ENCODE measurements around the gene ARHGEF9.
"Not testable (repeated sequence)": the region's sequence is repeated elsewhere in the genome, so short reads cannot be mapped to it uniquely, and the experiment has no call there.

The ARHGEF9 gene

DNA sequence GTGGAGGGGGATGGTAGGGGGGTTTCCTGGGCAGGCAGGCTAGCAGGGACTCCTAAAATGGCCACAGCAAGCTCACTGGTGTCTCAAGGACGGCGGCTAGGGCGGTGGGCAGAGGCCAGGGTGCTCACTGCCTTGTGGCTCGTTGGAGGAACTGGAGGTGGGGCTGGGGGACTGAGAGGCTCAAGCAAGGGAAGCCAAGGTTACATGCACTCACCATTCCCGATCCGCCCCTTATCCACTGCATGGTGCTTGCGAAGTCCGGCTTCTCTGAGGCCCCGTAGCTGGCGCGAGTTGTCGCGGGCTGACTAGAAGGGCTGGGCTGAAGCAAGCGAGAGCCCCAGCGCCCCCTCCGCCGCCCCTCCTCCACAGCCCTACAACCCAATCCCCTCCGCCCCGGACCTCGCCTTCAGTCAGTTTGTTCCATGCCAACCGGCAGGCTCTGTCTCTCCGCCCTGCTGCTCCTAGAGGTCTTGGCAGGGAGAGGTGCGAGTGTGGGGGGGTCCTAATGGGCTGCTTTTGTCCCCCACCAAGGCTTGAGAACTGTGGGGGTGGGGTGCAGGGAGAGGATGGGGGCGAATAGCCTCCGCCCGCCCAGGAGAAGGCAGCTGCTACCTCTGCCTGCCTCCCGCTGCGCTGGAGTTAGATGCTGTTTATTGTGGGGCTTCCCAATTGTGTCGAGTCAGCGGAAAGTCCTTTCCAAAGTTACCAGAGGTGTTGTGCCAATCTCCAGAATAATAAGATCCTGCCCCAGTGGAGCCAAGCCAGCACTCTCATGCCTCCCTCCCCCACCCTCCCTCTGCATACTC lies at the start of gene ARHGEF9:
Gene ARHGEF9, minus strand, starts transcription at position 313 of the 806 bp plus-strand sequence. Its CDS starts 69 bp downstream, at position 244.
- peak; percentile 14 for DNase-seq

DNA sequence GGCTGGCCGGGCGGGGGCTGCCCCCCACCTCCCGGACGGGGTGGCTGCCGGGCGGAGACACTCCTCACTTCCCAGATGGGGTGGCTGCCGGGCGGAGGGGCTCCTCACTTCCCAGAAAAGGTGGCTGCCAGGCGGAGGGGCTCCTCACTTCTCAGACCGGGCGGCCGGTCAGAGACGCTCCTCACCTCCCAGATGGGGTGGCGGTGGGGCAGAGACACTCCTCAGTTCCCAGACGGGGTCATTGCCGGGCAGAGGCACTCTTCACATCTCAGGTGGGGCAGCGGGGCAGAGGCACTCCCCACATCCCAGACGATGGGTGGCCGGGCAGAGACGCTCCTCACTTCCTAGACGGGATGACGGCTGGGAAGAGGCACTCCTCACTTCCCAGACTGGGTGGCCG lies 40.4 kb upstream of the ARHGEF9 start:
- not testable (repeated sequence) for DNase-seq

GRCh38 chrX:63818156-63818555 lies 33.1 kb upstream of the ARHGEF9 start:
- DNase-seq, result no peak

GRCh38 chrX:63817696-63818095 lies 32.7 kb upstream of the ARHGEF9 start:
- DNase-seq, result no peak

DNA sequence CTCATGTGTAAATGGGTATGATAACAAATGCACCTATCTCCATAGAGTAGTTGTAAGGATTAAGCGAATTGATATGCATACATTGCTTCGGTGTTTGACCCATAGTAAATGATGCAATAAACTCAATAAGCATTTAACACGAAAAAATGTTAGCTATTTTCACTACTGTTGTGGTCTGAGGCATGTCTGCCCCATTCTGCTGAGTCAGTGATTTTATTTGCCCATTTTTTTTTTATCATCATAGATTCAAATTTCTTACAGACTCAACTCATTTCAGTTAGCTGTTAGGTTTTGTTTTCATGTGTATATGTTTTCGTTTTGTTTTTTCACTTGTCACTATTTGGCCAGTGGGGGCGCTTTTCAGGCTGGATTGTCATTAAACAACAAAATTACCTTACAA lies 27.8 kb upstream of the ARHGEF9 start:
- no peak for DNase-seq

GRCh38 chrX:63810746-63811145 lies 25.7 kb upstream of the ARHGEF9 start:
- DNase-seq, result no peak

- DNase-seq, result no peak
These were observed 24.2 kb upstream of the ARHGEF9 start for GRCh38 chrX:63809173-63809572.

- not testable (repeated sequence) for DNase-seq
These were observed 10.4 kb upstream of the ARHGEF9 start for GRCh38 chrX:63795406-63795805.

- no peak for DNase-seq
These were observed 660 bp upstream of the ARHGEF9 start for GRCh38 chrX:63785708-63786040.

GRCh38 chrX:63784346-63784901 lies 590 bp downstream of the ARHGEF9 start:
- peak; percentile 0 for DNase-seq

GRCh38 chrX:63782515-63782914 lies 2.5 kb downstream of the ARHGEF9 start:
- DNase-seq, result no peak

DNA sequence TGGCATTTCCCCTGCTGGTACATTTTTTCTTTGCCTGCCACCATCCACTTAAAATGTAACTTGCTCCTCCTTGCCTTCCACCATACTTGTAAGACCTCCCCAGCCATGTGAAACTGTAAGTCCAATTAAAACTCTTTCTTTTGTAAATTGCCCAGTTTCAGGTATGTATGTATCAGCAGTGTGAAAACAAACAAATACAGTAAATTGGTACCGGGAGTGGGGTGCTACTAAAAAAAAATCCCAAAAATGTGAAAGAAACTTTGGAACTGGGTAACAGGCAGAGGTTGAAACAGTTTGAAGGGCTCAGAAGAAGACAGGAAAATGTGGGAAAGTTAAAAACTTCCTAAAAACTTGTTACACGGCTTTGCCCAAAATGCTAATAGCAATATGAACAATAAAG lies 16.3 kb downstream of the ARHGEF9 start:
- no peak for DNase-seq

DNA sequence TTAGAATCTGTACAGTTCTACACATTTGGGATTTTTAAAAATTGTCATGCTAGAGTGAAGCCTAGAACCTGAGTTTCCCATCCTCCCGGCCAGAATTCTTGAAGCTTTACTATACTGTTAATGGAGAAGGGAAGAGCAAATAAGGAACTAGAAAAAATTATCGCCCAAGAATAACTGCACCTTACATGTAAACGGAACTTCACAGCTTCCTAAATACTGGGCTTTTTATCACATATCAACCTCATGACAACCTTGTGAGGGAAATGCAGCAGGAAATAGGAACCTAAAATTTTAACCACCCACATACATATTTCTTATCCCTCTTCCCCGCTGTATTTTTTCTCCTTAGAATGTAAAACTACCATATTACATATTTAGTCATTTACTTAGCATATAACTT lies 19.3 kb downstream of the ARHGEF9 start:
- DNase-seq, result peak; percentile 51

DNA sequence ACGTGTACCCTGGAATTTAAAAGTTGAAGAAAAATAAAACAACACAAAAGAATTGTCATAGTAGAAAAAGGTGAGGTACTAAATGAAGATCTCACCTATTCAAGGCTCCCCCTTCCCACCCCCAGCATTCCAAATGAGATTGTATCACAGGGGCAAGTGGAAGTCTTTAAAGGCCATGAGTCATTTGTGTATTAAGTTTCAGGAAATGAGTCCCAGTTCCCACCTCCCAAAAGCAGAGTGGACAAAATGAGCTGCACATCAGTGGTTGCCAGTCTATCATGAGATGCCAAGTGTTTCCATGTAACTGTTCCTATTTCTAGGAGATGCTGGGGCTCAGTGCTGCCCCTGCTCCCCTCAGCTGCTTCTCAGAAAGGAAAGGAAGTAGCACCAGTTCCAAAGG lies 20.1 kb downstream of the ARHGEF9 start:
- DNase-seq, result no peak

DNA sequence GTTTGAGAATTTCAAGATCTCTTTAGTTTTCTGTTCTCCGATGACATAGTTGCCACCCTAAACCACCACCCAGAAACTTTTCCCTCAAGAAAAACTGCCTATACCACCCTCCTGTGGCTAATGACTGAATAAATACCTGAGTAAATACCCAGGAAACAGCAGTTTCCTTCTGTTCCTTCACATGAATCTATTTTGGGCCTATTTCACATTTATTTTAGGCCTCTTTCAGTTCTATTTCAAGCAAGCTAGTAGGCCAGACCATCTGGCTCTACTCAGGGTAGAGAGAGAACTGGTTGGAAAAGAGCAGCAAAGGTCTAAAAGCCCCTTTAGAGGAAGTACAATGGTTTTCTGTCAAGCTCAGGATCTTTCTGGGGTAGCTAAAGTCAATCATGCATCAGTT lies 23.4 kb downstream of the ARHGEF9 start:
- peak; percentile 4 for DNase-seq

DNA sequence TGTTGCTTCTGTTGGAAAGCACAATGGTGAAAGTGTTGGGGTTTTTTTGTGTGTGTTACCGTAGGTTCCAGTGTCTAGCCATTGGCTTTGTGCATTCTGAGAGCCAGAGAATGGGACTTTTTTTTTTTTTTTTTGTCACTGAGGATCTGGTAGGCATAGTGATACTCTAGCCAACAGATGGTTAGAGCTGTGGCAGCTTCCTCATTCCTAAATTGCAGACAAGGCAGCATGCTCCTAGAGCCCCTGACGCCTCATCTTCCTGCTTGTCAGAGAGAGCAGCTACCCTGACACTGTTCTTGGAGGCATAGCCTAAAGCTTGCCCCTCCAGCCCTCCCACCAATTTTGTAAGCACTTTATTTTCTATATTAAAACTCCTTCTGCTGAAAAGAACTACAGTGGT lies 27.0 kb downstream of the ARHGEF9 start:
- DNase-seq, result peak; percentile 0

DNA sequence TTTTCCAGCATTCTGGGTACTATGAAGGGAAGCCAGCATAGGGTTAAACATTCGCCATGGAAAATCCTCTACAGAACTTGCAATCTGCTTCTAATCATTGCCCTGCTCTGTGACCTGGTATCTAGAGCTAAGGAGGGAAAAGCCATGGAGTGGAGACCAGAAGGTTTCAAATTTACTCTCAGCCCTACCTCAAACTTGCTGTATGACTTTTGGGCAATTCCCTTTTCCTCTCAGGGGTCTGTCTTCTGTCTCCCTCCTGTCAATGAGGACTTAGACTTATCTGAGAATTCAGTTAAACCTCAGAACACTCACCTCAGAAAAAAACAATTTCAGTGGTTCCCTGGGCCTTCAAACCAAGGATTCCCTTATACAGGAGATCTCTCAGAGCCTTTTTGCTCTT lies 29.1 kb downstream of the ARHGEF9 start:
- DNase-seq, result no peak

DNA sequence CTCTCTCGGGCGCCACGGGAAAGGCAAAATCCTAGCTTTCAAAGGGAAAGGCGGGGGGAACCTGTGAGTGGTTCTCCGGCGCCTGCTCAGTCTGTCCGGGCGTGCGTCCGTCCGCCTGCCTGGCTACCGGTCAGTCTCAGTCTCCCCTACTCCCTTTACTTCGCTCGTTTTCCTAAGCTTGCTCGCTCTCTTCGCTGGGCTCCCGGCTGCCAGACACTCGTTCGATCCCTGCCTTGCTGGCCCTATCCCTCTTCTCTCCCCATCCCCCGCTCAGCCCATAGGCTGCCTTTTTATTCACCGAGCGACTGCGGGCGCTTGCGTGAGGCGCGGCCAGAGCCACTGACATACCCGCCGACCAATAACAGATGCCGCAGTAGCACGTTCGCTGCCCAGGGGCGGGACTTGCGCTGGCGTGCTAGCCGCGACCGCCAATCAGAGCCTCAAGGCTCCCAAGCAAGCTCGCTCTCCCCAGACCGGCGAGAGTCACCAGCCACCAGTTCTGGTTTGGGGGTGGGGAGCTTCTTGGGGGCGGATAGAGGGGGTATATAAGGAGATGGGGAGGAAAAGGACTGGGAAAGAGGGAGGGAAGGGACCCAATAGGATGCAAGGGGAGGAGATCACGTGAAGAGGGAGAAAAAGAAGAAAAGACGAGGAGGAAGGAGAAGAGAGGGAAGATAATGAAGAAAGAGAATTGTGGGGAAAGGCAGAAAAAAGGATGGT lies 30.0 kb downstream of the ARHGEF9 start:
- DNase-seq, result peak; percentile 94

DNA sequence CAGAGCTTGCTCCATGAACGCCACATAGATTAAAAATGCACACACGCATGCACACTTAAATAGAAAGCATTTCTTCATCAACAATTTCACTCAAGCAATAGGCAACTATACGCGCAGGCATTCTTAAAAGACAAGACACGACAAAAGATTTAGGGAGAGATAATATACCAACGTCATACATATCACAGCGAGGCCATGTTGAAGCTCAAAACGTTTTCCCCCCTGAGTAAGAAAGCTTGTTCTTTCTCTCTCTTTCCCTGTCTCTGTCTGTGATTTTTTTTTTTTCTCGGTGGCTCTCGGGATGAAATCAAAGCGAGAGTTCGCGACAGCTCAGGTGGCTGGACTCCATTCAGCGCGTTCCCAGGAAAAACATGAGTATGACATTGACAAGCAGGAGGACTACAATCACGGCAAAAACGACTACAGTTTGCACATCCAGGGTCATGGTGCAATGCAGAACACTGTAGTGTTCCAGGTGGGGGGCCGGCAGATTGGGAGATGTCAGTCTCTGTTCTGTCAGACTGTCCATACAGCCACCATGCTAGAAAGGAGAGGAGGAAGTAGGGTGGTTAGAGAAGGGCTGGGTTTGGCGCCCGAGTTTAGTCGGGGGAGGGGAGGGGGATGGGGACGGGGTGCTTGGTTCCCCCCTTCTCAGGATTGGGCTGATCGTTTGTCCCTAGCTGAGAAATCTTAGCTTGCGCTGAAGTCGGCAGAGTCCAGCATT lies 30.7 kb downstream of the ARHGEF9 start:
- peak; percentile 64 for DNase-seq

- DNase-seq, result no peak
These were observed 33.5 kb downstream of the ARHGEF9 start for GRCh38 chrX:63751481-63751880.

GRCh38 chrX:63750811-63751210 lies 34.2 kb downstream of the ARHGEF9 start:
- no peak for DNase-seq

DNA sequence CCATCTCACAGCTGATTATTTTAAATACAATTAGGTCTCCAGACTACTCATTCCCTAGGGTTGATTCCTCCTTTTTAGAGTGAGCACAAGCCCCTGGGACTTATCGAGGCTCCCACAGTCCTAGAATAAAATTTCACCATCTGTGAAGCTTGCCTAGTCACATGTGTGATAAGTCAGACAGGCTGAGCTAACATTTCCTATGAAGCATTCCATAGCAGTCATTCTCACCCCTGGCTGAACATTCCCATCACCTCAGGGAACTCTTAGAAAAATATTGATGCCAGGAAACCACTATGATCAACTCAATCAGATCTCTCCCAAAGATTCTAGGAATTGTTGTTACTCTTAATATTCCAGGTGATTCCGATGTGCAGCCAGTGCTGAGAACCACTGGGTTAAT lies 37.7 kb downstream of the ARHGEF9 start:
- DNase-seq, result no peak

DNA sequence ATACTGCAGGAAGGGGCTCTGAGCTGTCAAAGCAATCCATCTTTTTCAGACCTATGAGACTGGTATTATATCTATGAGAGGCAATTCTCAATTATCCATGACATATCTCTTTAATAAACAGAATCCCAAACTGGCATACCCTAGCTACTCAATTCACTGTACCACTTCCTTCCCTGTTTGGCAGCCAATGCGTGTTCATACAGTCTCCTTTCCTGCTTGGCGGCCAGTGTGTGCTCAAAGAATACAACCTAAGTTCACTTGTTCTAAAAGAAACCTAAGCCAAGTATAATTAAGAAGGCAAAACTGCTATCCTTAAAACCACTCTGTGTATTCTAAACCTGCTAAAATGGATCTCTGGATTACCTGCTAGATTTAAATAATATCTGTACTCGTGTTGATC lies 38.3 kb downstream of the ARHGEF9 start:
- no peak for DNase-seq

GRCh38 chrX:63746278-63746677 lies 38.7 kb downstream of the ARHGEF9 start:
- no peak for DNase-seq
